HepG2 (cell line): Measurements from ENCODE around the gene CADM2. TPM values are rescaled to one million over a fixed set of nuclear protein-coding genes. Genes with fewer than 3 reads are reported as not detected.

Experiments used
- ATAC-seq: fragments of 200-7000 bp; cut with Tn5 transposase; 3 replicates; pipeline ENCODE4 v1.9.1; 2020; ENCODE audit warnings: mild to moderate bottlenecking, moderate library complexity
- BruUV-seq: library from RNA; stranded (reverse); fragments of 400-500 nt; replicated peaks from 2 replicates; lab custom pipeline; 2021; lab: Mats Ljungman, UMichigan
- CTCF ChIA-PET: fragments of 300-600 bp; formaldehyde crosslinking; extraction: SDS; loops from one replicate; lab custom pipeline; 2021; ENCODE audit warnings: low total read pairs, inconsistent platforms, low intra/inter-chr PET ratio; lab: Yijun Ruan, JAX
- POLR2A ChIA-PET: fragments of 350-600 bp; sonication (Branson Sonifier 250); formaldehyde crosslinking; loops from one replicate; lab custom pipeline; 2020; ENCODE audit warnings: antibody characterized with exemption, inconsistent platforms; lab: Yijun Ruan, JAX
- DNase-seq: peaks from one replicate; pipeline ENCODE4 v3.0.0-alpha.2; 2015; ENCODE audit warnings: low spot score
- FAIRE-seq: peaks from 3 replicates; lab custom pipeline; 2011; peaks lifted over from hg19 to GRCh38; lab: Jason Lieb, UNC
- H2AFZ ChIP-seq: one replicate; pipeline ENCODE4 v1.6.1; 2011; ENCODE audit warnings: low read length, inconsistent platforms
- H3K27ac ChIP-seq: fragments of 300-600 bp; 3 replicates; pipeline ENCODE4 v1.8.0; 2011; ENCODE audit warnings: mixed run types, mild to moderate bottlenecking, mixed read lengths, low read length, inconsistent platforms; ENCODE audit not compliant: insufficient read depth; ENCODE audit errors: extremely low read length
- H3K27me3 ChIP-seq, 2 experiments: fragments of 200-600 bp in 1 of 2; 2 replicates in 1 of 2; 3 replicates in 1 of 2; pipeline versions ENCODE4 v1.6.0 to v1.8.0; 2011; ENCODE audit warnings: low read length in 2 of 2, mild to moderate bottlenecking in 2 of 2, moderate library complexity in 2 of 2, inconsistent platforms in 1 of 2; ENCODE audit not compliant: insufficient read depth in 2 of 2, control insufficient read depth in 1 of 2
- H3K36me3 ChIP-seq, 2 experiments: fragments of 200-600 bp in 1 of 2; replicated peaks in 1 of 2; 2 replicates in 1 of 2; 3 replicates in 1 of 2; pipeline versions ENCODE4 v1.5.1 to v1.8.0; 2011; ENCODE audit warnings: low read length in 2 of 2, inconsistent platforms in 1 of 2; ENCODE audit not compliant: insufficient read depth in 2 of 2, control insufficient read depth in 1 of 2
- H3K4me1 ChIP-seq: 2 replicates; pipeline ENCODE4 v1.5.1; 2012; ENCODE audit warnings: low read length, inconsistent platforms; ENCODE audit not compliant: insufficient read depth
- H3K4me2 ChIP-seq: 2 replicates; pipeline ENCODE4 v1.6.0; 2011; ENCODE audit warnings: low read depth, low read length, inconsistent platforms
- H3K4me3 ChIP-seq, 3 experiments: fragments of 200-600 bp in 1 of 3; sonication (generic), shearing (Covaris generic) in 1 of 3; replicated peaks in 1 of 3; 2 replicates each; pipeline ENCODE4 v1.5.1; 2011 to 2016; ENCODE audit warnings: low read length in 3 of 3, inconsistent platforms in 2 of 3, low read depth in 2 of 3, mild to moderate bottlenecking in 2 of 3, control low read depth in 1 of 3, mixed read lengths in 1 of 3; ENCODE audit not compliant: insufficient read depth in 1 of 3
- H3K79me2 ChIP-seq: one replicate; pipeline ENCODE4 v1.6.1; 2011; ENCODE audit warnings: low read length, inconsistent platforms; ENCODE audit not compliant: insufficient read depth
- H3K9ac ChIP-seq: 2 replicates; pipeline ENCODE4 v1.6.0; 2011; ENCODE audit warnings: mild to moderate bottlenecking, low read depth, low read length, inconsistent platforms; ENCODE audit not compliant: insufficient read depth
- H3K9me3 ChIP-seq: 2 replicates; pipeline ENCODE4 v1.5.1; 2012; ENCODE audit warnings: mild to moderate bottlenecking, low read length
- H4K20me1 ChIP-seq: 2 replicates; pipeline ENCODE4 v1.6.0; 2011; ENCODE audit warnings: inconsistent platforms, mild to moderate bottlenecking, low read length, moderate library complexity; ENCODE audit not compliant: insufficient read depth
- ATF7-NPFF ChIP-seq: sonication (generic); formaldehyde crosslinking; IDR thresholded peaks from 2 replicates; pipeline ENCODE4 v1.8.1; 2023; ENCODE audit warnings: mild to moderate bottlenecking, low read depth, missing genetic modification reagents, moderate library complexity
- ISX ChIP-seq: sonication (generic); formaldehyde crosslinking; conservative IDR thresholded peaks from 2 replicates; pipeline ENCODE4 v1.5.0; 2020; ENCODE audit warnings: missing genetic modification reagents
- JUNB ChIP-seq: sonication (generic); formaldehyde crosslinking; IDR thresholded peaks from 2 replicates; pipeline ENCODE4 v1.8.0; 2022; ENCODE audit warnings: missing genetic modification reagents, mild to moderate bottlenecking, borderline replicate concordance
- KDM4B ChIP-seq: sonication (generic); formaldehyde crosslinking; IDR thresholded peaks from 2 replicates; pipeline ENCODE4 v1.4.0; 2020; ENCODE audit warnings: missing genetic modification reagents
- NR2F6 ChIP-seq, 2 experiments: IDR thresholded peaks; 2 replicates each; pipeline ENCODE4 v1.6.1; 2016; ENCODE audit warnings: antibody characterized with exemption in 1 of 2, mild to moderate bottlenecking in 1 of 2
- ZNF280D ChIP-seq: sonication (generic); formaldehyde crosslinking; IDR thresholded peaks from 2 replicates; pipeline ENCODE4 v1.5.1; 2020; ENCODE audit warnings: mild to moderate bottlenecking, missing genetic modification reagents
- ZNF496 ChIP-seq: sonication (generic); formaldehyde crosslinking; IDR thresholded peaks from 2 replicates; pipeline ENCODE4 v1.8.1; 2023; ENCODE audit warnings: mild to moderate bottlenecking, moderate library complexity, missing genetic modification reagents; ENCODE audit not compliant: insufficient replicate concordance
- ZNF564 ChIP-seq: sonication (generic); formaldehyde crosslinking; IDR thresholded peaks from 2 replicates; pipeline ENCODE4 v1.8.1; 2023; ENCODE audit warnings: mild to moderate bottlenecking, missing genetic modification reagents
- in situ Hi-C: cut with HindIII; loops from 2 replicates; pipeline ENCODE4 v1.10.0; 2017; ENCODE audit warnings: low pct_unique_long_range_greater_than_20kb; ENCODE audit not compliant: extremely low pct_ligation_motif_present
- intact Hi-C: fragments of 100-400 bp; cut with micrococcal nuclease; formaldehyde crosslinking; loops from one replicate; pipeline ENCODE4 v1.10.0; 2022; ENCODE audit not compliant: unreplicated experiment
- polyA plus RNA-seq, 8 experiments: library from polyadenylated mRNA; depleted of rRNA in 3 of 8; stranded (reverse) in 7 of 8; unstranded in 1 of 8; fragments of >200 nt; fragmentation: Illumina TruSeq in 4 of 8; extraction: Trizol in 4 of 8; gene quantifications; 2 replicates each; pipeline versions ENCODE4 v1.2.1 to v1.2.3, GENCODE V29; 2011 to 2016; ENCODE audit warnings: low read depth in 4 of 8, missing spikeins in 1 of 8, mixed read lengths in 1 of 8; ENCODE audit not compliant: insufficient read depth in 1 of 8
- total RNA-seq, 5 experiments: library from RNA; depleted of rRNA; stranded (reverse); fragments of >200 nt; fragmentation: Illumina TruSeq; extraction: Trizol; gene quantifications; 2 replicates each; pipeline ENCODE4 v1.2.3, GENCODE V29; 2016; ENCODE audit warnings: low read depth in 1 of 5
- TF ChIP-seq, protein P1 (sequence below): IDR thresholded peaks from 2 replicates; pipeline ENCODE4 v1.6.1; 2016; ENCODE audit warnings: low read depth, borderline replicate concordance
- TF ChIP-seq, protein P2 (sequence below): sonication (generic); formaldehyde crosslinking; IDR thresholded peaks from 2 replicates; pipeline ENCODE4 v1.4.0; 2020; ENCODE audit warnings: mild to moderate bottlenecking, low read depth, missing genetic modification reagents

The CADM2 gene
- total and polyA plus RNA-seq, 2 of the 13 experiments (the other 11 are each of a cell fraction or from before 2014, with no cell fraction given): not detected

- no peak for TF ChIP-seq ZNF280D (CRISPR knock-in tag)
- no peak for TF ChIP-seq JUNB
- TF ChIP-seq ZNF496: no peak
- TF ChIP-seq, protein P1, sequence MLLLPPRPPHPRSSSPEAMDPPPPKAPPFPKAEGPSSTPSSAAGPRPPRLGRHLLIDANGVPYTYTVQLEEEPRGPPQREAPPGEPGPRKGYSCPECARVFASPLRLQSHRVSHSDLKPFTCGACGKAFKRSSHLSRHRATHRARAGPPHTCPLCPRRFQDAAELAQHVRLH (CRISPR knock-in tag): no peak
- TF ChIP-seq ISX (CRISPR knock-in tag): no peak
- no peak for TF ChIP-seq NR2F6 (IDR thresholded peaks at IDR 0.05)
- TF ChIP-seq NR2F6 (CRISPR knock-in tag; IDR thresholded peaks at IDR 0.05): no peak
- no peak for TF ChIP-seq ATF7-NPFF (CRISPR knock-in tag)
- TF ChIP-seq ZNF564 (CRISPR knock-in tag): no peak
Observed at GRCh38 chr3:84983490-84983889, 24.7 kb downstream of the CADM2 start (continued).

DNA sequence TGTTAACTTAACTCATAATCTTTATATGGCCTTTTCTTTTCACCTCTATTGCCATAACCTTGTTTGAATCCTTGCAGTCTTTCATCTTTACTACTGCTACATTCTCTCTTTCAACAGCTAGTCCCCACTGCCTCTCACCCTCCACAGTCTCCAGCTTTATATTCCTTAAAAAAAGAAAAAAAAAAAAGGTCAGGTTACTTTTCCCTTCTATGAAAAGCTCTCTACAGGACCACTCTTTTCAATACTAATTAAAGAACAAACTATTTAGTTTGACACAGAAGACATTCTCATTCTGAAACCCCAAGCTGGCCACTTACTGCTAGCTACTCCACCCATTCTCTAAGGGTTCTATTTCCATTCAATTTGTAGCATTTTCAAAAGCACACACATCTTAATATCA, 25.6 kb downstream of the CADM2 start:
- H3K27me3 ChIP-seq: no peaks in the 10 kb centered on the region
- ATAC-seq (no peak), FAIRE-seq (no peak), DNase-seq (no peak)
- H4K20me1 ChIP-seq: no peaks in the 10 kb centered on the region
- no peaks in the 10 kb centered on the region for H3K9me3 ChIP-seq
- H3K4me3 ChIP-seq: no peak overlapping the region
- no peak overlapping the region for H3K4me2 ChIP-seq
- no peak for TF ChIP-seq KDM4B
- TF ChIP-seq, protein P2, sequence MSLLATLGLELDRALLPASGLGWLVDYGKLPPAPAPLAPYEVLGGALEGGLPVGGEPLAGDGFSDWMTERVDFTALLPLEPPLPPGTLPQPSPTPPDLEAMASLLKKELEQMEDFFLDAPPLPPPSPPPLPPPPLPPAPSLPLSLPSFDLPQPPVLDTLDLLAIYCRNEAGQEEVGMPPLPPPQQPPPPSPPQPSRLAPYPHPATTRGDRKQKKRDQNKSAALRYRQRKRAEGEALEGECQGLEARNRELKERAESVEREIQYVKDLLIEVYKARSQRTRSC (CRISPR knock-in tag): no peak
- no peak overlapping the region for H3K27ac ChIP-seq
- no TSS peak for BruUV-seq
- in situ Hi-C loops: no loop called here
- no peak overlapping the region for H3K9ac ChIP-seq
- no peaks in the 10 kb centered on the region for H3K36me3 ChIP-seq
- no peaks in the 10 kb centered on the region for H3K4me1 ChIP-seq
- intact Hi-C loops: no loop called here
- CTCF ChIA-PET: no interaction called here
- POLR2A ChIA-PET: no interaction called here
- no peak overlapping the region for H2AFZ ChIP-seq
- H3K79me2 ChIP-seq: no peaks in the 10 kb centered on the region
